Measurements from ENCODE around the gene OGFOD1.

OGFOD1 gene

GRCh38 chr16:56463153-56463552 is 11.8 kb downstream of the OGFOD1 start:
- Histone ChIP-seq H3K4me1 (ENCODE audit: control insufficient read depth in 1 of 2, insufficient read depth in 1 of 2, low read depth in 1 of 2, low read length in 1 of 2) (no peaks in the 10 kb centered on the region), H3K4me3 (ENCODE audit: low read depth in 1 of 2, low read length in 1 of 2) (no peak overlapping the region), H3K9me3 (no peaks in the 10 kb centered on the region), H3K27me3 (no peaks in the 10 kb centered on the region), H3K36me3 (peaks cover 61% of the 10 kb centered on the region), H3K27ac (no peak overlapping the region)
- TF ChIP-seq CTCF (IDR thresholded peaks at IDR 0.05) = no peak

- no peak for TF ChIP-seq CTCF (IDR thresholded peaks at IDR 0.05)
- H3K27ac ChIP-seq = no peak overlapping the region
These were observed 15.0 kb downstream of the OGFOD1 start for GRCh38 chr16:56466344-56466743.

GRCh38 chr16:56468800-56469199 is 17.4 kb downstream of the OGFOD1 start:
- Histone ChIP-seq H3K4me3 (ENCODE audit: low read depth in 1 of 2, low read length in 1 of 2) (no peak overlapping the region), H3K27me3 (no peaks in the 10 kb centered on the region), H3K27ac (no peak overlapping the region), H3K4me1 (ENCODE audit: control insufficient read depth in 1 of 2, insufficient read depth in 1 of 2, low read depth in 1 of 2, low read length in 1 of 2) (no peaks in the 10 kb centered on the region), H3K36me3 (peaks cover 77% of the 10 kb centered on the region), H3K9me3 (no peaks in the 10 kb centered on the region)
- TF ChIP-seq CTCF (IDR thresholded peaks at IDR 0.05) = no peak

More at GRCh38 chr16:56466344-56466743, 15.0 kb downstream of the OGFOD1 start:
- H3K36me3 ChIP-seq = peaks cover 67% of the 10 kb centered on the region
- no peaks in the 10 kb centered on the region for H3K27me3 ChIP-seq
- no peaks in the 10 kb centered on the region for H3K9me3 ChIP-seq
- no peaks in the 10 kb centered on the region for H3K4me1 ChIP-seq (ENCODE audit: control insufficient read depth in 1 of 2, insufficient read depth in 1 of 2, low read depth in 1 of 2, low read length in 1 of 2)
- no peak overlapping the region for H3K4me3 ChIP-seq (ENCODE audit: low read depth in 1 of 2, low read length in 1 of 2)

- no peak overlapping the region for H3K4me3 ChIP-seq (ENCODE audit: low read depth in 1 of 2, low read length in 1 of 2)
- H3K9me3 ChIP-seq = no peaks in the 10 kb centered on the region
- no peaks in the 10 kb centered on the region for H3K27me3 ChIP-seq
- H3K4me1 ChIP-seq (ENCODE audit: control insufficient read depth in 1 of 2, insufficient read depth in 1 of 2, low read depth in 1 of 2, low read length in 1 of 2) = no peaks in the 10 kb centered on the region
- peaks cover 86% of the 10 kb centered on the region for H3K36me3 ChIP-seq
- no peak overlapping the region for H3K27ac ChIP-seq
- no peak for TF ChIP-seq CTCF (IDR thresholded peaks at IDR 0.05)
These were observed 18.4 kb downstream of the OGFOD1 start for GRCh38 chr16:56469748-56470147.

- Histone ChIP-seq H3K27ac (no peak overlapping the region), H3K4me3 (ENCODE audit: low read depth in 1 of 2, low read length in 1 of 2) (no peak overlapping the region), H3K4me1 (ENCODE audit: control insufficient read depth in 1 of 2, insufficient read depth in 1 of 2, low read depth in 1 of 2, low read length in 1 of 2) (no peaks in the 10 kb centered on the region), H3K9me3 (no peaks in the 10 kb centered on the region), H3K36me3 (peaks cover 90% of the 10 kb centered on the region), H3K27me3 (no peaks in the 10 kb centered on the region)
- TF ChIP-seq CTCF (IDR thresholded peaks at IDR 0.05) = no peak
These were observed 18.9 kb downstream of the OGFOD1 start for GRCh38 chr16:56470232-56470631.

GRCh38 chr16:56470666-56471065 is 19.3 kb downstream of the OGFOD1 start:
- H3K36me3 ChIP-seq = peaks cover 95% of the 10 kb centered on the region
- no peak overlapping the region for H3K27ac ChIP-seq

More at GRCh38 chr16:56470666-56471065, 19.3 kb downstream of the OGFOD1 start:
- no peaks in the 10 kb centered on the region for H3K4me1 ChIP-seq (ENCODE audit: control insufficient read depth in 1 of 2, insufficient read depth in 1 of 2, low read depth in 1 of 2, low read length in 1 of 2)
- no peaks in the 10 kb centered on the region for H3K9me3 ChIP-seq
- H3K4me3 ChIP-seq (ENCODE audit: low read depth in 1 of 2, low read length in 1 of 2) = no peak overlapping the region
- no peak for TF ChIP-seq CTCF (IDR thresholded peaks at IDR 0.05)
- H3K27me3 ChIP-seq = no peaks in the 10 kb centered on the region

Data from neutrophil (primary cell).